HTERT RPE-1 (cell line): ENCODE data around the gene CARD6.
"Not testable (repeated sequence)": the region's sequence is repeated elsewhere in the genome, so short reads cannot be mapped to it uniquely, and the experiment has no call there.

ENCODE experiments used
- in situ Hi-C: fragments of 300-500 bp; cut with MboI; formaldehyde crosslinking; loops from 4 replicates; pipeline ENCODE4 v1.14.3; 2020; ENCODE audit warnings: low sequenced_read_pairs

The CARD6 gene

GRCh38 chr5:40841068-40841805 lies at the start of gene CARD6:
Gene CARD6 (plus strand): TSS chr5:40841367. CDS start chr5:40841383, 16 bp downstream.
- in situ Hi-C loops, result no loop called here

- in situ Hi-C loops, result no loop called here
These were observed 49.4 kb upstream of the CARD6 start for GRCh38 chr5:40791715-40792139.

- in situ Hi-C loops, result not testable (repeated sequence)
These were observed 48.5 kb upstream of the CARD6 start for GRCh38 chr5:40792691-40793090.

GRCh38 chr5:40794340-40794739 lies 46.8 kb upstream of the CARD6 start:
- in situ Hi-C loops, result not testable (repeated sequence)

GRCh38 chr5:40794877-40795276 lies 46.3 kb upstream of the CARD6 start:
- in situ Hi-C loops, result not testable (repeated sequence)

GRCh38 chr5:40796487-40796889 lies 44.7 kb upstream of the CARD6 start:
- in situ Hi-C loops, result no loop called here

GRCh38 chr5:40797273-40798011 lies 43.7 kb upstream of the CARD6 start:
- in situ Hi-C loops, result no loop called here

GRCh38 chr5:40798012-40798800 lies 43.0 kb upstream of the CARD6 start, which contains the start of gene PRKAA1:
Gene PRKAA1 (minus strand): TSS chr5:40798374. CDS start chr5:40798189, 185 bp downstream.
- in situ Hi-C loops, result no loop called here

GRCh38 chr5:40798801-40799210 lies 42.4 kb upstream of the CARD6 start:
- in situ Hi-C loops, result no loop called here

- in situ Hi-C loops, result no loop called here
These were observed 41.9 kb upstream of the CARD6 start for GRCh38 chr5:40799258-40799657.

- in situ Hi-C loops, result no loop called here
These were observed 39.2 kb upstream of the CARD6 start for GRCh38 chr5:40801771-40802562.

- in situ Hi-C loops, result no loop called here
These were observed 29.0 kb upstream of the CARD6 start for GRCh38 chr5:40812125-40812524.

- in situ Hi-C loops, result no loop called here
These were observed 27.4 kb upstream of the CARD6 start for GRCh38 chr5:40813698-40814281.

GRCh38 chr5:40823459-40823858 lies 17.7 kb upstream of the CARD6 start:
- in situ Hi-C loops, result no loop called here

GRCh38 chr5:40825461-40826043 lies 15.6 kb upstream of the CARD6 start:
- in situ Hi-C loops, result not testable (repeated sequence)

- in situ Hi-C loops, result no loop called here
These were observed 14.5 kb upstream of the CARD6 start for GRCh38 chr5:40826489-40827187.

- in situ Hi-C loops, result no loop called here
These were observed 13.8 kb upstream of the CARD6 start for GRCh38 chr5:40827188-40827977.

- in situ Hi-C loops, result no loop called here
These were observed 13.0 kb upstream of the CARD6 start for GRCh38 chr5:40828021-40828631.
